Nephron (organoid): Measurements from ENCODE around the gene COX4I1.

Source experiments
- H3K27ac Mint-ChIP-seq, 3 experiments: 2 replicates each; pipeline ENCODE4 v1.8.0; 2020; ENCODE audit warnings: mixed read lengths in 3 of 3, mild to moderate bottlenecking in 2 of 3, moderate library complexity in 1 of 3
- H3K27me3 Mint-ChIP-seq: 2 replicates; pipeline ENCODE4 v1.8.0; 2021; ENCODE audit warnings: low read depth, mild to moderate bottlenecking, moderate library complexity, mixed read lengths
- H3K36me3 Mint-ChIP-seq: 2 replicates; pipeline ENCODE4 v1.8.0; 2020; ENCODE audit warnings: low read depth, mixed read lengths
- H3K4me1 Mint-ChIP-seq: 2 replicates; pipeline ENCODE4 v1.8.0; 2020; ENCODE audit warnings: mixed read lengths
- H3K4me3 Mint-ChIP-seq, 3 experiments: 2 replicates each; pipeline ENCODE4 v1.8.0; 2020; ENCODE audit warnings: mild to moderate bottlenecking in 3 of 3, mixed read lengths in 3 of 3, moderate library complexity in 2 of 3
- H3K9me3 Mint-ChIP-seq: 2 replicates; pipeline ENCODE4 v1.8.0; 2020; ENCODE audit warnings: mixed read lengths
- TF ChIP-seq, protein P1 (sequence below), 3 experiments: fragments of 200-600 bp; sonication (generic); IDR thresholded peaks; one replicate each; pipeline ENCODE4 v1.5.0; 2021; ENCODE audit warnings: antibody characterized with exemption in 3 of 3; ENCODE audit not compliant: unreplicated experiment in 3 of 3

Gene COX4I1

GRCh38 chr16:85789773-85790172 is 9.7 kb upstream of the COX4I1 start:
- no peak overlapping the region for H3K4me3 Mint-ChIP-seq
- no peaks in the 10 kb centered on the region for H3K27me3 Mint-ChIP-seq
- no peaks in the 10 kb centered on the region for H3K4me1 Mint-ChIP-seq
- no peaks in the 10 kb centered on the region for H3K9me3 Mint-ChIP-seq
- TF ChIP-seq, protein P1, sequence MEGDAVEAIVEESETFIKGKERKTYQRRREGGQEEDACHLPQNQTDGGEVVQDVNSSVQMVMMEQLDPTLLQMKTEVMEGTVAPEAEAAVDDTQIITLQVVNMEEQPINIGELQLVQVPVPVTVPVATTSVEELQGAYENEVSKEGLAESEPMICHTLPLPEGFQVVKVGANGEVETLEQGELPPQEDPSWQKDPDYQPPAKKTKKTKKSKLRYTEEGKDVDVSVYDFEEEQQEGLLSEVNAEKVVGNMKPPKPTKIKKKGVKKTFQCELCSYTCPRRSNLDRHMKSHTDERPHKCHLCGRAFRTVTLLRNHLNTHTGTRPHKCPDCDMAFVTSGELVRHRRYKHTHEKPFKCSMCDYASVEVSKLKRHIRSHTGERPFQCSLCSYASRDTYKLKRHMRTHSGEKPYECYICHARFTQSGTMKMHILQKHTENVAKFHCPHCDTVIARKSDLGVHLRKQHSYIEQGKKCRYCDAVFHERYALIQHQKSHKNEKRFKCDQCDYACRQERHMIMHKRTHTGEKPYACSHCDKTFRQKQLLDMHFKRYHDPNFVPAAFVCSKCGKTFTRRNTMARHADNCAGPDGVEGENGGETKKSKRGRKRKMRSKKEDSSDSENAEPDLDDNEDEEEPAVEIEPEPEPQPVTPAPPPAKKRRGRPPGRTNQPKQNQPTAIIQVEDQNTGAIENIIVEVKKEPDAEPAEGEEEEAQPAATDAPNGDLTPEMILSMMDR (IDR thresholded peaks at IDR 0.05; ENCODE audit: unreplicated experiment in 3 of 3): no peak
- peaks cover 72% of the 10 kb centered on the region for H3K36me3 Mint-ChIP-seq
- no peak overlapping the region for H3K27ac Mint-ChIP-seq

- peaks cover 62% of the 10 kb centered on the region for H3K36me3 Mint-ChIP-seq
- H3K9me3 Mint-ChIP-seq: no peaks in the 10 kb centered on the region
- H3K27ac Mint-ChIP-seq: no peak overlapping the region
- H3K4me3 Mint-ChIP-seq: peak overlapping the region in 1 of 3 experiments; percentile 16
- H3K4me1 Mint-ChIP-seq: peaks cover 10% of the 10 kb centered on the region
- TF ChIP-seq, protein P1 (IDR thresholded peaks at IDR 0.05; ENCODE audit: unreplicated experiment in 3 of 3): no peak
- H3K27me3 Mint-ChIP-seq: no peaks in the 10 kb centered on the region
Measured at GRCh38 chr16:85793662-85794298, 5.7 kb upstream of the COX4I1 start.

GRCh38 chr16:85794696-85795095 is 4.8 kb upstream of the COX4I1 start:
- Mint-ChIP-seq H3K9me3 (no peaks in the 10 kb centered on the region), H3K4me1 (peaks cover 10% of the 10 kb centered on the region), H3K36me3 (peaks cover 59% of the 10 kb centered on the region), H3K4me3 (no peak overlapping the region), H3K27ac (no peak overlapping the region), H3K27me3 (no peaks in the 10 kb centered on the region)
- TF ChIP-seq, protein P1 (IDR thresholded peaks at IDR 0.05; ENCODE audit: unreplicated experiment in 3 of 3): no peak

GRCh38 chr16:85796152-85796551 is 3.3 kb upstream of the COX4I1 start:
- Mint-ChIP-seq H3K27me3 (no peaks in the 10 kb centered on the region), H3K9me3 (no peaks in the 10 kb centered on the region), H3K36me3 (peaks cover 52% of the 10 kb centered on the region), H3K27ac (no peak overlapping the region), H3K4me1 (peaks cover 15% of the 10 kb centered on the region), H3K4me3 (peak overlapping the region in 2 of 3 experiments; percentile 27 to 49)
- TF ChIP-seq, protein P1 (IDR thresholded peaks at IDR 0.05; ENCODE audit: unreplicated experiment in 3 of 3): no peak

DNA sequence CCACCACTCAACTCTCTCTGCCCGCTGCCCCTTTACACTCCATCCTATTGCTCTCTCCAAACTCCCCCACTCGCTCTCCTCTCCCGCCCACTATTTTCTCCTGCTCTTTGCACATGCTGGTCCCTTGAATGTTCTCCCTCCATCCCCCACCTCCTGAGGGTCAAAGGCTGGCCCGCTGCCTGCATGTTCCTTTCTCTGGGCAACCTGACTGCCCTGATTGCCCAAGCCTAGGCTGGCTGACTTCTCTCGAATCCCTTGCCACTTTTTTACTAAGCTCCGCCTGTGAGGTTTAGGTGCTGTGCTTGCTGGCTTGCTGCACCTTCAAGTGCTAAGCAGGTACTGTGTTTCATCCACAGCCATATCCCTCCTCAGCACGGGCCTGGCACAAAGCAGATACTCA is 2.9 kb upstream of the COX4I1 start:
- Mint-ChIP-seq H3K27me3 (no peaks in the 10 kb centered on the region), H3K9me3 (no peaks in the 10 kb centered on the region), H3K4me3 (peak overlapping the region; percentile 89 to 91 (median 90)), H3K4me1 (peaks cover 15% of the 10 kb centered on the region), H3K27ac (no peak overlapping the region), H3K36me3 (peaks cover 52% of the 10 kb centered on the region)
- TF ChIP-seq, protein P1 (IDR thresholded peaks at IDR 0.05; ENCODE audit: unreplicated experiment in 3 of 3): no peak

DNA sequence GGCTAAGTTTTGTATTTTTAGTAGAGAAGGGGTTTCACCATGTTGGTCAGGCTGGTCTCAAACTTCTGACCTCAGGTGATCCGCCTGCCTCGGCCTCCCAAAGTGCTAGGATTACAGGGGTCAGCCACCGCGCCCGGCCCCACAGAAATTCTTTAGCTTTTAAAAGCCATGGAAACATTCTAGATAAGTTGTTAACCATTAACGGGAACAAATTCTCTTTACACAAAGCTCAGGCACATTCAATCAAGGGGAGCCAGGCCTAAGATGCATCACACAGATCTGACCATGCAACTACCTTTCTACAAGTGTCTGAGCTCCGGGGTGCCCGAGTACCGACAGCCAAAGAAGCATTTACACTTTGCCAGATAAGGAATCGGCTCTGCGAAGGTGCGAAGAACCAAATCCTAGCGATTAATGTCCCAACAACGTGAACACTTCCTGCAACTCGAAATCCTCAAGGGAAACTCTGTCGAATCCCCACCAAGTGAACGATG is 1.2 kb upstream of the COX4I1 start:
- Mint-ChIP-seq H3K36me3 (peaks cover 52% of the 10 kb centered on the region), H3K27me3 (no peaks in the 10 kb centered on the region), H3K9me3 (no peaks in the 10 kb centered on the region), H3K4me3 (peak overlapping the region; percentile 89 to 91 (median 90)), H3K27ac (peak overlapping the region; percentile 38 to 90 (median 60)), H3K4me1 (peaks cover 21% of the 10 kb centered on the region)
- TF ChIP-seq, protein P1 (IDR thresholded peaks at IDR 0.05; ENCODE audit: unreplicated experiment in 3 of 3): no peak
